ENCODE measurements around the gene CLMN.

The CLMN gene

GRCh38 chr14:95244587-95244986 lies 75.1 kb downstream of the CLMN start:
- TF ChIP-seq CTCF (IDR thresholded peaks at IDR 0.05), result no peak

- no peak for TF ChIP-seq CTCF (IDR thresholded peaks at IDR 0.05)
These were observed 76.8 kb downstream of the CLMN start for GRCh38 chr14:95242870-95243269.

- TF ChIP-seq CTCF (IDR thresholded peaks at IDR 0.05), result no peak
These were observed 78.6 kb downstream of the CLMN start for GRCh38 chr14:95240859-95241813.

- no peak for TF ChIP-seq CTCF (IDR thresholded peaks at IDR 0.05)
These were observed 81.0 kb downstream of the CLMN start for GRCh38 chr14:95238487-95239298.

GRCh38 chr14:95237958-95238340 lies 81.8 kb downstream of the CLMN start:
- no peak for TF ChIP-seq CTCF (IDR thresholded peaks at IDR 0.05)

GRCh38 chr14:95237121-95237957 lies 82.4 kb downstream of the CLMN start:
- no peak for TF ChIP-seq CTCF (IDR thresholded peaks at IDR 0.05)

- no peak for TF ChIP-seq CTCF (IDR thresholded peaks at IDR 0.05)
These were observed 83.5 kb downstream of the CLMN start for GRCh38 chr14:95236221-95236620.
